Stimulated activated CD8-positive, alpha-beta memory T cell treated with anti-CD3 and anti-CD28 coated beads, Interleukin-15, amount 100 ng/mL, for 4 hours (primary cell): ENCODE data around the gene THOP1.

Experiments used
- DNase-seq, 2 donors: peaks; one replicate each; pipeline ENCODE4 v3.0.0-alpha.2; 2020; ENCODE audit warnings: low read depth in 2 of 2

Gene THOP1

GRCh38 chr19:2804156-2805004, 19.1 kb downstream of the THOP1 start:
- DNase-seq, result no peak

GRCh38 chr19:2805261-2805900, 20.1 kb downstream of the THOP1 start:
- DNase-seq, result no peak

- DNase-seq, result no peak
These were observed 20.8 kb downstream of the THOP1 start for GRCh38 chr19:2805991-2806649.

GRCh38 chr19:2806736-2807378, 21.6 kb downstream of the THOP1 start:
- no peak for DNase-seq

- no peak for DNase-seq
These were observed 22.3 kb downstream of the THOP1 start for GRCh38 chr19:2807379-2808128.

- DNase-seq, result no peak
These were observed 23.0 kb downstream of the THOP1 start for GRCh38 chr19:2808129-2808941.

GRCh38 chr19:2809387-2810140, 24.3 kb downstream of the THOP1 start:
- no peak for DNase-seq

- no peak for DNase-seq
These were observed 25.1 kb downstream of the THOP1 start for GRCh38 chr19:2810141-2811091.

- DNase-seq, result no peak
These were observed 26.0 kb downstream of the THOP1 start for GRCh38 chr19:2811221-2811722.

GRCh38 chr19:2811735-2812413, 26.6 kb downstream of the THOP1 start:
- no peak for DNase-seq

GRCh38 chr19:2812414-2813234, 27.3 kb downstream of the THOP1 start:
- no peak for DNase-seq

GRCh38 chr19:2813235-2814160, 28.2 kb downstream of the THOP1 start:
- no peak for DNase-seq

- DNase-seq, result no peak
These were observed 29.1 kb downstream of the THOP1 start for GRCh38 chr19:2814426-2814825.

GRCh38 chr19:2815191-2815614, 29.9 kb downstream of the THOP1 start:
- DNase-seq, result no peak

- no peak for DNase-seq
These were observed 30.6 kb downstream of the THOP1 start for GRCh38 chr19:2815923-2816322.

GRCh38 chr19:2816641-2817040, 31.3 kb downstream of the THOP1 start:
- no peak for DNase-seq
